ENCODE measurements around the gene XXYLT1.
"Not testable (repeated sequence)": the region's sequence is repeated elsewhere in the genome, so short reads cannot be mapped to it uniquely, and the experiment has no call there.

XXYLT1 gene

GRCh38 chr3:195228886-195229285 is 42.1 kb downstream of the XXYLT1 start:
- DNase-seq (ENCODE audit: low read depth in 4 of 4, low spot score in 1 of 4) = not testable (repeated sequence)

GRCh38 chr3:195227871-195228270 is 43.1 kb downstream of the XXYLT1 start:
- DNase-seq (ENCODE audit: low read depth in 4 of 4, low spot score in 1 of 4) = no peak

- DNase-seq (ENCODE audit: low read depth in 4 of 4, low spot score in 1 of 4) = no peak
Observed at GRCh38 chr3:195226900-195227447, 44.0 kb downstream of the XXYLT1 start.

- DNase-seq (ENCODE audit: low read depth in 4 of 4, low spot score in 1 of 4) = no peak
Observed at GRCh38 chr3:195226445-195226844, 44.5 kb downstream of the XXYLT1 start.

- DNase-seq (ENCODE audit: low read depth in 4 of 4, low spot score in 1 of 4) = no peak
Observed at GRCh38 chr3:195224980-195225580, 45.9 kb downstream of the XXYLT1 start.

- DNase-seq (ENCODE audit: low read depth in 4 of 4, low spot score in 1 of 4) = no peak
Observed at GRCh38 chr3:195224156-195224979, 46.6 kb downstream of the XXYLT1 start.

- no peak for DNase-seq (ENCODE audit: low read depth in 4 of 4, low spot score in 1 of 4)
Observed at GRCh38 chr3:195221876-195222617, 48.9 kb downstream of the XXYLT1 start.

GRCh38 chr3:195221015-195221853 is 49.7 kb downstream of the XXYLT1 start:
- DNase-seq (ENCODE audit: low read depth in 4 of 4, low spot score in 1 of 4) = no peak

- no peak for DNase-seq (ENCODE audit: low read depth in 4 of 4, low spot score in 1 of 4)
Observed at GRCh38 chr3:195219351-195220230, 51.4 kb downstream of the XXYLT1 start.

- not testable (repeated sequence) for DNase-seq (ENCODE audit: low read depth in 4 of 4, low spot score in 1 of 4)
Observed at GRCh38 chr3:195218331-195218730, 52.6 kb downstream of the XXYLT1 start.

- not testable (repeated sequence) for DNase-seq (ENCODE audit: low read depth in 4 of 4, low spot score in 1 of 4)
Observed at GRCh38 chr3:195215576-195215975, 55.4 kb downstream of the XXYLT1 start.

GRCh38 chr3:195214381-195214780 is 56.6 kb downstream of the XXYLT1 start:
- no peak for DNase-seq (ENCODE audit: low read depth in 4 of 4, low spot score in 1 of 4)

- DNase-seq (ENCODE audit: low read depth in 4 of 4, low spot score in 1 of 4) = no peak
Observed at GRCh38 chr3:195213639-195214315, 57.2 kb downstream of the XXYLT1 start.

GRCh38 chr3:195212749-195213375 is 58.1 kb downstream of the XXYLT1 start:
- DNase-seq (ENCODE audit: low read depth in 4 of 4, low spot score in 1 of 4) = no peak

GRCh38 chr3:195212033-195212748 is 58.8 kb downstream of the XXYLT1 start:
- DNase-seq (ENCODE audit: low read depth in 4 of 4, low spot score in 1 of 4) = no peak

GRCh38 chr3:195210266-195210973 is 60.5 kb downstream of the XXYLT1 start:
- no peak for DNase-seq (ENCODE audit: low read depth in 4 of 4, low spot score in 1 of 4)

GRCh38 chr3:195209847-195210265 is 61.1 kb downstream of the XXYLT1 start:
- DNase-seq (ENCODE audit: low read depth in 4 of 4, low spot score in 1 of 4) = no peak

Measured in stimulated activated CD4-positive, alpha-beta T cell treated with anti-CD3 and anti-CD28 coated beads, Interleukin-1b, Interleukin-23, amount 100 ng/mL, for 24 hours (primary cell).